SU-DHL-6 (cell line): ENCODE measurements around the gene TSHZ2.

Experiments
- H2AFZ ChIP-seq: fragments of 200-600 bp; sonication (generic); 2 replicates; pipeline ENCODE4 v1.6.1; 2014; ENCODE audit warnings: low read depth, mild to moderate bottlenecking, moderate library complexity, mixed read lengths, antibody characterized with exemption, low read length; ENCODE audit not compliant: severe bottlenecking
- H3F3A ChIP-seq: fragments of 200-600 bp; shearing (Covaris generic); 2 replicates; pipeline ENCODE4 v1.6.0; 2016; ENCODE audit warnings: antibody characterized with exemption, mild to moderate bottlenecking; ENCODE audit not compliant: insufficient read depth
- H3K27ac ChIP-seq: fragments of 200-600 bp; sonication (generic); 2 replicates; pipeline ENCODE4 v1.5.1; 2016; ENCODE audit warnings: low read depth, mild to moderate bottlenecking, low read length, moderate library complexity, mixed read lengths
- H3K27me3 ChIP-seq: fragments of 200-600 bp; sonication (generic), shearing (Covaris generic); 2 replicates; pipeline ENCODE4 v1.6.0; 2014; ENCODE audit warnings: mild to moderate bottlenecking, low read length
- H3K36me3 ChIP-seq: fragments of 200-600 bp; sonication (generic); 2 replicates; pipeline ENCODE4 v1.6.1; 2014; ENCODE audit warnings: mild to moderate bottlenecking, low read length, mixed read lengths
- H3K4me2 ChIP-seq: fragments of 300-600, 200-600 bp; shearing (Covaris generic), sonication (generic); 2 replicates; pipeline ENCODE4 v1.6.0; 2014; ENCODE audit warnings: low read length, low read depth, mild to moderate bottlenecking; ENCODE audit not compliant: poor library complexity, severe bottlenecking
- H3K4me3 ChIP-seq: fragments of 200-600 bp; sonication (generic); 2 replicates; pipeline ENCODE4 v1.5.1; 2014; ENCODE audit warnings: antibody characterized with exemption, low read length, mild to moderate bottlenecking, mixed read lengths; ENCODE audit not compliant: insufficient read depth, poor library complexity, severe bottlenecking
- H3K79me2 ChIP-seq: fragments of 200-600 bp; sonication (generic); 2 replicates; pipeline ENCODE4 v1.6.1; 2014; ENCODE audit warnings: mild to moderate bottlenecking, low read length, moderate library complexity; ENCODE audit not compliant: insufficient read depth
- H3K9ac ChIP-seq: fragments of 200-600 bp; sonication (generic); 2 replicates; pipeline ENCODE4 v1.7.0; 2014; ENCODE audit warnings: mild to moderate bottlenecking, low read length
- H3K9me2 ChIP-seq: fragments of 200-600 bp; sonication (generic); replicated peaks from 2 replicates; pipeline ENCODE4 v1.6.1; 2014; ENCODE audit warnings: low read length; ENCODE audit not compliant: insufficient read depth
- H3K9me3 ChIP-seq: fragments of 200-600 bp; sonication (generic); 2 replicates; pipeline ENCODE4 v1.6.1; 2014; ENCODE audit warnings: low read length, mixed read lengths; ENCODE audit not compliant: insufficient read depth
- H4K20me1 ChIP-seq: fragments of 200-600 bp; sonication (generic); 2 replicates; pipeline ENCODE4 v1.6.1; 2014; ENCODE audit warnings: low read depth, mild to moderate bottlenecking, antibody characterized with exemption, low read length, moderate library complexity, mixed read lengths
- EZH2phosphoT487 ChIP-seq: fragments of 200-600 bp; sonication (generic), shearing (Covaris generic); conservative IDR thresholded peaks from 2 replicates; pipeline ENCODE4 v1.6.1; 2018; ENCODE audit warnings: mild to moderate bottlenecking, antibody characterized with exemption, low read length, moderate library complexity, mixed read lengths
- TF ChIP-seq, protein P1 (sequence below): fragments of 200-600 bp; sonication (generic); IDR thresholded peaks from one replicate; pipeline ENCODE4 v1.5.1; 2017; ENCODE audit warnings: antibody characterized with exemption, mild to moderate bottlenecking, low read length, moderate library complexity; ENCODE audit not compliant: insufficient read depth, poor library complexity, severe bottlenecking

Gene TSHZ2

DNA sequence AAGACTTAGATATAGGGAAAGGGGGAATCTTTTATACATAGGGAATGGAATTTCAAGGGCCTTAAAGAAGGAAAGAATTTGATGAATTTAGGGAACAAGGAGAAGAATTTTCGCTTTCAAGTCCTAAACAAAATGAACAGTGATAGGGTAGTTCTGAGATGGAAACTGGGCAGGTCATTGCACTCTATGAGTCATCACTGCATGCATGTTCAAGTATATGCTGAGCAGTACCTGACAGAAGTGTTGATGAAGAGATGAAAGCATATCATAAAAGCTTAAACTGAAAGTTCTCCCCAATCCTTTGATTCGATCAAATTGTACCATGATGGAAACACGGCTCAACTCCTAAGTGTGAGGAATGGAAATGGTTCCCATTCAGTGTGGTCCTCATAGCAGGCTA, 271.0 kb downstream of the TSHZ2 start:
- Histone ChIP-seq H3K4me2 (no peak overlapping the region), H2AFZ (no peak overlapping the region), H4K20me1 (no peaks in the 10 kb centered on the region), H3K9ac (no peak overlapping the region), H3K79me2 (no peaks in the 10 kb centered on the region), H3K27ac (no peak overlapping the region), H3K9me2 (no peaks in the 10 kb centered on the region), H3K36me3 (no peaks in the 10 kb centered on the region), H3K27me3 (no peaks in the 10 kb centered on the region), H3K9me3 (no peaks in the 10 kb centered on the region), H3F3A (no peaks in the 10 kb centered on the region), H3K4me3 (no peak overlapping the region)
- TF ChIP-seq EZH2phosphoT487 = no peak
- TF ChIP-seq, protein P1, sequence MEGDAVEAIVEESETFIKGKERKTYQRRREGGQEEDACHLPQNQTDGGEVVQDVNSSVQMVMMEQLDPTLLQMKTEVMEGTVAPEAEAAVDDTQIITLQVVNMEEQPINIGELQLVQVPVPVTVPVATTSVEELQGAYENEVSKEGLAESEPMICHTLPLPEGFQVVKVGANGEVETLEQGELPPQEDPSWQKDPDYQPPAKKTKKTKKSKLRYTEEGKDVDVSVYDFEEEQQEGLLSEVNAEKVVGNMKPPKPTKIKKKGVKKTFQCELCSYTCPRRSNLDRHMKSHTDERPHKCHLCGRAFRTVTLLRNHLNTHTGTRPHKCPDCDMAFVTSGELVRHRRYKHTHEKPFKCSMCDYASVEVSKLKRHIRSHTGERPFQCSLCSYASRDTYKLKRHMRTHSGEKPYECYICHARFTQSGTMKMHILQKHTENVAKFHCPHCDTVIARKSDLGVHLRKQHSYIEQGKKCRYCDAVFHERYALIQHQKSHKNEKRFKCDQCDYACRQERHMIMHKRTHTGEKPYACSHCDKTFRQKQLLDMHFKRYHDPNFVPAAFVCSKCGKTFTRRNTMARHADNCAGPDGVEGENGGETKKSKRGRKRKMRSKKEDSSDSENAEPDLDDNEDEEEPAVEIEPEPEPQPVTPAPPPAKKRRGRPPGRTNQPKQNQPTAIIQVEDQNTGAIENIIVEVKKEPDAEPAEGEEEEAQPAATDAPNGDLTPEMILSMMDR = no peak

DNA sequence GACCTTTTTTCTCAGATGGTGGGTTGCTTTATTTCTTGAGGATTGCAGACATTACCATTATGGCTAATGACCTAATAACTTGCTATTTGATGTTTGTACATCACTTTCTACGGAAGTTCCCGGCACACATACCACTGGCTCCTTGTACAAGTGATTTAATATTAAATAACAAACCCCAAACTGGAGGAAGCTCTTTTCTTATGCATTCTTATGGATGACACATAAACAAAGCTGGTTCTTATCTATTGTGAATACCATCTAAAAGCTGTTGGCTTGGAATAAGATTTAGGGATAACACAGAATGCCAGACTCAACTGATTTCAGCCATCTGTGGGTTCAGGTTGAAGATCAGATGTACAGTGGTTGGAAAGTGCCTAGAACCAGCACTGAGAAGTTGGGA, 272.6 kb downstream of the TSHZ2 start:
- Histone ChIP-seq H3K4me3 (no peak overlapping the region), H3K9me3 (no peaks in the 10 kb centered on the region), H3K4me2 (no peak overlapping the region), H3K9me2 (no peaks in the 10 kb centered on the region), H3K79me2 (no peaks in the 10 kb centered on the region), H3K27me3 (no peaks in the 10 kb centered on the region), H3K27ac (no peak overlapping the region), H3K9ac (no peak overlapping the region), H4K20me1 (no peaks in the 10 kb centered on the region), H3K36me3 (no peaks in the 10 kb centered on the region), H2AFZ (no peak overlapping the region), H3F3A (no peaks in the 10 kb centered on the region)
- TF ChIP-seq EZH2phosphoT487 = no peak
- TF ChIP-seq, protein P1 = no peak

DNA sequence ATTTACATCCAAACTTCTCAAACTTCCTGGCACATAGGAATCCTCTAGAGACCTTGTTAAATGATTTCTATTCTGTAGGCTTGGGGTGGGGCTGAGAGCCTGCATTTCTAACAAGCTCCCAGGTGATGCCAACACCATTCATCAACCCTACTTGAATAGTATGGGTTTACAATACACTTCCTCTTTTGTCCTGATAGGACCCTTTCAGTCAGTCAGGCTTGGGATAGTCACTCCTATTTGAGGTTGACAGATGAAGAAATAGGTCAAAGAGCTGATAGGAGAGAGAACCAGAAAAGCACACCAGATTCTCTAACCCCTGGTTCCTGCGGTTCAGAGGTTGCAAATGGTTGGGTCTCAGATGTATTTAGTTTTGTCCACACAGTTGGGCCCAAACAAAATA, 273.4 kb downstream of the TSHZ2 start:
- no peak overlapping the region for H3K27ac ChIP-seq
- H3K79me2 ChIP-seq = no peaks in the 10 kb centered on the region
- H3K36me3 ChIP-seq = no peaks in the 10 kb centered on the region
- no peak overlapping the region for H3K4me2 ChIP-seq
- no peak overlapping the region for H3K9ac ChIP-seq
- no peak overlapping the region for H3K4me3 ChIP-seq
- no peak overlapping the region for H2AFZ ChIP-seq
- TF ChIP-seq EZH2phosphoT487 = no peak
- TF ChIP-seq, protein P1 = no peak
- no peaks in the 10 kb centered on the region for H3K9me2 ChIP-seq
- no peaks in the 10 kb centered on the region for H3K27me3 ChIP-seq
- no peaks in the 10 kb centered on the region for H3K9me3 ChIP-seq
- no peaks in the 10 kb centered on the region for H3F3A ChIP-seq
- H4K20me1 ChIP-seq = no peaks in the 10 kb centered on the region
